K562 (cell line): Measurements from ENCODE around the gene WDR44. TPM values are rescaled to one million over a fixed set of nuclear protein-coding genes. Genes with fewer than 3 reads are reported as not detected.
A peak's percentile ranks its signal among the peaks of the same experiment; 100 is the strongest.

ENCODE experiments used
- ATAC-seq: fragments of 200-7000 bp; cut with Tn5 transposase; 3 replicates; pipeline ENCODE4 v1.9.1; 2020; ENCODE audit warnings: moderate library complexity
- Bru-seq: library from RNA; stranded (reverse); fragments of 400-500 nt; gene quantifications from one replicate; lab custom pipeline; 2021; lab: Mats Ljungman, UMichigan
- BruChase-seq, 2 experiments: library from RNA; stranded (reverse); fragments of 400-500 nt; gene quantifications; one replicate each; lab custom pipeline; 2021; lab: Mats Ljungman, UMichigan
- BruUV-seq: library from RNA; stranded (reverse); fragments of 400-500 nt; replicated peaks from 2 replicates; lab custom pipeline; 2021; lab: Mats Ljungman, UMichigan
- CTCF ChIA-PET: fragments of 300-600 bp; formaldehyde crosslinking; extraction: SDS; loops from one replicate; lab custom pipeline; 2021; ENCODE audit warnings: low intra/inter-chr PET ratio; lab: Yijun Ruan, JAX
- POLR2A ChIA-PET: fragments of 300-600, 350-650 bp; sonication (Branson Sonifier 250); formaldehyde crosslinking; extraction: SDS; loops from one replicate; lab custom pipeline; 2021; ENCODE audit warnings: antibody characterized with exemption, inconsistent platforms; lab: Yijun Ruan, JAX
- DNase-seq, 4 experiments: peaks; one replicate each; pipeline versions ENCODE4 v3.0.0 to v3.0.0-alpha.2; 2011 to 2018; ENCODE audit warnings: low spot score in 3 of 4, mixed read lengths in 3 of 4; ENCODE audit errors: extremely low read depth in 1 of 4
- FAIRE-seq: peaks from 2 replicates; lab custom pipeline; 2011; peaks lifted over from hg19 to GRCh38; lab: Jason Lieb, UNC
- H2AFZ ChIP-seq: 2 replicates; pipeline ENCODE4 v1.6.0; 2011; ENCODE audit warnings: low read depth, low read length, control low read depth, inconsistent platforms
- H3K27ac ChIP-seq: fragments of 200-600 bp; 3 replicates; pipeline ENCODE4 v1.8.0; 2011; ENCODE audit warnings: low read depth, mild to moderate bottlenecking, control low read depth, inconsistent platforms, low read length, moderate library complexity, mixed read lengths; ENCODE audit errors: extremely low read depth
- H3K27me3 ChIP-seq, 2 experiments: fragments of 300-600 bp in 1 of 2; 2 replicates in 1 of 2; 3 replicates in 1 of 2; pipeline versions ENCODE4 v1.6.0 to v1.8.0; 2011; ENCODE audit warnings: inconsistent platforms in 2 of 2, low read length in 2 of 2, mild to moderate bottlenecking in 1 of 2, mixed read lengths in 1 of 2, moderate library complexity in 1 of 2; ENCODE audit not compliant: control insufficient read depth in 2 of 2, insufficient read depth in 2 of 2
- H3K36me3 ChIP-seq: fragments of 300-600 bp; 3 replicates; pipeline ENCODE4 v1.8.0; 2011; ENCODE audit warnings: mild to moderate bottlenecking, low read length, inconsistent platforms; ENCODE audit not compliant: control insufficient read depth, insufficient read depth
- H3K4me1 ChIP-seq, 2 experiments: fragments of 200-600 bp in 1 of 2; replicated peaks in 1 of 2; 2 replicates in 1 of 2; 3 replicates in 1 of 2; pipeline versions ENCODE4 v1.5.1 to v1.8.0; 2011; ENCODE audit warnings: inconsistent platforms in 2 of 2, low read length in 2 of 2, mild to moderate bottlenecking in 1 of 2, mixed read lengths in 1 of 2, moderate library complexity in 1 of 2; ENCODE audit not compliant: control insufficient read depth in 2 of 2, insufficient read depth in 2 of 2
- H3K4me2 ChIP-seq: 2 replicates; pipeline ENCODE4 v1.6.1; 2011; ENCODE audit warnings: low read length, control low read depth, inconsistent platforms, mixed read lengths; ENCODE audit not compliant: insufficient read depth
- H3K4me3 ChIP-seq: fragments of 200-600 bp; sonication (generic), shearing (Covaris generic); 2 replicates; pipeline ENCODE4 v1.5.1; 2016; ENCODE audit warnings: control low read depth, inconsistent platforms
- H3K79me2 ChIP-seq: fragments of 200-600 bp; 3 replicates; pipeline ENCODE4 v1.8.0; 2011; ENCODE audit warnings: low read length, inconsistent platforms; ENCODE audit not compliant: control insufficient read depth, insufficient read depth
- H3K9ac ChIP-seq, 2 experiments: 2 replicates each; pipeline versions ENCODE4 v1.6.0 to v1.6.1; 2011; ENCODE audit warnings: low read depth in 2 of 2, low read length in 2 of 2, control low read depth in 1 of 2, inconsistent platforms in 1 of 2, mild to moderate bottlenecking in 1 of 2, mixed read lengths in 1 of 2; ENCODE audit not compliant: insufficient read depth in 1 of 2
- H3K9me1 ChIP-seq: one replicate; pipeline ENCODE4 v1.6.0; 2011; ENCODE audit warnings: inconsistent platforms, mild to moderate bottlenecking, low read length, moderate library complexity; ENCODE audit not compliant: control insufficient read depth, insufficient read depth
- H3K9me3 ChIP-seq: replicated peaks from 2 replicates; pipeline ENCODE4 v1.5.1; 2011; ENCODE audit warnings: low read depth, low read length, inconsistent platforms; ENCODE audit not compliant: control insufficient read depth, insufficient read depth
- H4K20me1 ChIP-seq: replicated peaks from 2 replicates; pipeline ENCODE4 v1.6.1; 2011; ENCODE audit warnings: low read length, inconsistent platforms, mixed read lengths; ENCODE audit not compliant: control insufficient read depth, insufficient read depth
- ADNP ChIP-seq: fragments of 200-800 bp; sonication (Bioruptor generic); IDR thresholded peaks from 2 replicates; pipeline ENCODE4 v1.6.1; 2016; ENCODE audit warnings: missing genetic modification characterization, missing compliant biosample characterization
- CBX3 ChIP-seq, 2 experiments: IDR thresholded peaks; 1 replicate in 1 of 2; 2 replicates in 1 of 2; pipeline ENCODE4 v1.6.1; 2012; ENCODE audit warnings: inconsistent platforms in 2 of 2, low read length in 2 of 2, borderline replicate concordance in 1 of 2, control low read depth in 1 of 2
- E2F6 ChIP-seq, 2 experiments: IDR thresholded peaks; 2 replicates each; pipeline ENCODE4 v1.6.1; 2011; ENCODE audit warnings: borderline replicate concordance in 1 of 2, control low read depth in 1 of 2, low read depth in 1 of 2, low read length in 1 of 2, mild to moderate bottlenecking in 1 of 2, mixed read lengths in 1 of 2, moderate library complexity in 1 of 2; ENCODE audit not compliant: insufficient read depth in 1 of 2, insufficient read length in 1 of 2, poor library complexity in 1 of 2, severe bottlenecking in 1 of 2; ENCODE audit errors: extremely low read depth in 1 of 2
- ELF1 ChIP-seq: fragments of 200-800 bp; sonication (Bioruptor generic); IDR thresholded peaks from 2 replicates; pipeline ENCODE4 v1.6.1; 2016; ENCODE audit warnings: missing genetic modification characterization, missing compliant biosample characterization
- HMGN3 ChIP-seq: IDR thresholded peaks from 2 replicates; pipeline ENCODE4 v1.6.1; 2011; ENCODE audit warnings: borderline replicate concordance, low read depth, mild to moderate bottlenecking, mixed read lengths, low read length; ENCODE audit not compliant: insufficient read length; ENCODE audit errors: extremely low read depth
- NFIC ChIP-seq: fragments of 450-650 bp; IDR thresholded peaks from 2 replicates; pipeline ENCODE4 v1.6.1; 2017; ENCODE audit warnings: mild to moderate bottlenecking, inconsistent platforms
- NKRF ChIP-seq: fragments of 450-650 bp; IDR thresholded peaks from 2 replicates; pipeline ENCODE4 v1.6.1; 2016; ENCODE audit warnings: borderline replicate concordance
- SIN3A ChIP-seq, 2 experiments: fragments of 150-350 bp in 1 of 2; IDR thresholded peaks; 2 replicates each; pipeline ENCODE4 v1.6.1; 2011 to 2016; ENCODE audit warnings: borderline replicate concordance in 2 of 2, low read depth in 2 of 2, low read length in 2 of 2, mild to moderate bottlenecking in 2 of 2, moderate library complexity in 2 of 2; ENCODE audit not compliant: control insufficient read depth in 1 of 2
- SMARCB1 ChIP-seq: IDR thresholded peaks from 2 replicates; pipeline ENCODE4 v1.6.1; 2011; ENCODE audit warnings: improper control_type of control experiment, low read depth; ENCODE audit not compliant: insufficient read length
- ZEB2 ChIP-seq: fragments of 450-650 bp; IDR thresholded peaks from 2 replicates; pipeline ENCODE4 v1.6.1; 2016
- ZFP30 ChIP-seq: fragments of 250-450 bp; sonication (Bioruptor Pico); IDR thresholded peaks from 2 replicates; pipeline ENCODE4 v1.8.0; 2022; ENCODE audit warnings: moderate library complexity, mild to moderate bottlenecking, inconsistent platforms, borderline replicate concordance
- WGBS: fragments of 100-300 bp; shearing (Covaris generic); methylation state at CpG from one replicate; pipeline ENCODE4 v1.1.6; 2016; ENCODE audit warnings: low coverage, mixed read lengths; ENCODE audit not compliant: insufficient coverage; ENCODE audit errors: missing lambda C conversion rate; 5-methylcytosine and 5-hydroxymethylcytosine counted together
- in situ Hi-C: fragments of 300-500 bp; cut with MboI; formaldehyde crosslinking; loops from 4 replicates; pipeline ENCODE4 v1.15.0; 2018; ENCODE audit warnings: inconsistent platforms, mixed read lengths
- intact Hi-C: fragments of 100-400 bp; cut with micrococcal nuclease; formaldehyde crosslinking; loops from 2 replicates; pipeline ENCODE4 v1.14.2; 2022
- long read RNA-seq, 3 experiments: library from polyadenylated mRNA in 2 of 3; library from RNA in 1 of 3; unstranded in 2 of 3; stranded (forward) in 1 of 3; transcript quantifications; one replicate each; pipeline ENCODE4 v2.0.0, GENCODE V29; 2019 to 2022
- polyA minus RNA-seq, 3 experiments: library from RNA; depleted of rRNA, polyadenylated mRNA; stranded (reverse); fragments of >200 nt; gene quantifications; 2 replicates each; pipeline ENCODE4 v1.2.3, GENCODE V29; 2011
- polyA plus RNA-seq, 8 experiments: library from polyadenylated mRNA; depleted of rRNA in 4 of 8; stranded (reverse) in 5 of 8; unstranded in 3 of 8; fragments of >200 nt; fragmentation: Nextera tagmentation in 2 of 8; fragmentation: Illumina TruSeq in 1 of 8; extraction: Ambion mirVana in 2 of 8; extraction: Trizol in 1 of 8; gene quantifications; 2 replicates each; pipeline versions ENCODE4 v1.2.1 to v1.2.3, GENCODE V29; 2011 to 2014; ENCODE audit warnings: inconsistent platforms in 1 of 8, missing spikeins in 1 of 8
- total RNA-seq, 7 experiments: library from RNA; depleted of rRNA in 6 of 7; stranded (reverse); fragments of >200 nt in 6 of 7; fragmentation: Illumina TruSeq in 2 of 7; extraction: Trizol in 2 of 7; gene quantifications; 2 replicates each; pipeline versions ENCODE4 v1.2.1 to v1.2.3, GENCODE V29; 2011 to 2021; ENCODE audit warnings: low replicate concordance in 1 of 7

WDR44 gene
- 14.4 and 48.8 TPM in 2 replicates for total RNA-seq (2011; cell fraction: chromatin; rRNA removed; ENCODE audit: low replicate concordance)
- total RNA-seq (2011; cell fraction: nucleolus; rRNA removed) = 8.8 and 11.2 TPM in 2 replicates
- total RNA-seq (2011; cell fraction: nucleoplasm; rRNA removed) = 12.4 and 16.3 TPM in 2 replicates
- total RNA-seq (2014; rRNA removed) (12.5 and 14.6 TPM in 2 replicates), total RNA-seq (2014; rRNA removed; fragmentation: Illumina TruSeq; extraction: Trizol) (16.6 and 20.9 TPM in 2 replicates), total RNA-seq (2015; rRNA removed; fragmentation: Illumina TruSeq; extraction: Trizol) (16.3 and 16.6 TPM in 2 replicates), total RNA-seq (2021) (14.5 and 15.5 TPM in 2 replicates), polyA plus RNA-seq (2011; rRNA removed) (14.9 and 18.5 TPM in 2 replicates), polyA plus RNA-seq (2014; fragmentation: Illumina TruSeq; extraction: Trizol) (17.3 and 20.0 TPM in 2 replicates), polyA plus RNA-seq (2014; fragmentation: Nextera tagmentation; extraction: Ambion mirVana) (1 to 10 TPM; 5.6 to 5.9 TPM), polyA plus RNA-seq (2014; rRNA removed) (12.0 and 12.8 TPM in 2 replicates), polyA minus RNA-seq (2011; rRNA and poly(A)+ RNA removed) (30.8 and 32.8 TPM in 2 replicates), Bru-seq, nascent RNA (percentile 74 among the genes with signal in this experiment), BruChase-seq, experiment 1, labeled RNA remaining after a 2-hour chase (percentile 83 among the genes with signal in this experiment), BruChase-seq, experiment 2, labeled RNA remaining after a 6-hour chase (percentile 82 among the genes with signal in this experiment)
- polyA plus RNA-seq (2011; cell fraction: cytosol; rRNA removed) = 5.3 and 5.9 TPM in 2 replicates
- 10.2 and 11.1 TPM in 2 replicates for polyA plus RNA-seq (2011; cell fraction: nucleus; rRNA removed)
- polyA plus RNA-seq (2012) = 8.7 and 10.0 TPM in 2 replicates
- 8.8 and 10.7 TPM in 2 replicates for polyA minus RNA-seq (2011; cell fraction: cytosol; rRNA and poly(A)+ RNA removed)
- polyA minus RNA-seq (2011; cell fraction: nucleus; rRNA and poly(A)+ RNA removed) = 14.5 and 22.1 TPM in 2 replicates
- long read RNA-seq, experiment 1, full-length matches to known transcripts = 42 of 83 reads
- long read RNA-seq, experiment 1, partial matches to known transcripts = 28 of 83 reads
- long read RNA-seq, experiment 1, other reads (novel, unspliced or antisense) = 13 of 83 reads
- long read RNA-seq, experiment 2, partial matches to known transcripts = 0 of 11 reads
- long read RNA-seq, experiment 2, other reads (novel, unspliced or antisense) = 11 of 11 reads
- long read RNA-seq, experiment 3, partial matches to known transcripts = 2 of 2 reads
- long read RNA-seq, experiment 3, other reads (novel, unspliced or antisense) = 0 of 2 reads

- H3K79me2 ChIP-seq = peaks cover 44% of the 10 kb centered on the region
- H3K9me3 ChIP-seq = no peaks in the 10 kb centered on the region
- TSS peak; percentile 97 for BruUV-seq
- ChIA-PET POLR2A (interaction anchor here (0.6 to 1.4 kb wide), 3 partner anchors 9 to 217 kb away, joined by 3 read pairs; no protein-coding TSS in a partner anchor), CTCF (no interaction called here)
- peaks cover 7 to 31% of the 10 kb centered on the region in 2 experiments; a peak in 4 of 5 replicates for H3K4me1 ChIP-seq
- DNase-seq (peak; percentile 92 to 97 (median 94)), FAIRE-seq (peak; percentile 98), ATAC-seq (peak; percentile 91)
- intact Hi-C loops (loop anchor here (2.0 to 10.0 kb wide), 2 partner anchors 17 to 379 kb away; partner anchors contain the start of gene IL13RA1), in situ Hi-C loops (no loop called here)
- H3K4me3 ChIP-seq = peak within 1 kb of the TSS; percentile 94
- peak within 1 kb of the TSS; percentile 94 to 96 for H3K9ac ChIP-seq
- H3K36me3 ChIP-seq = peaks cover 4% of the 10 kb centered on the region; the same call in 1 of the 3 replicates
- peak within 1 kb of the TSS; percentile 97 for H3K27ac ChIP-seq
- H3K27me3 ChIP-seq = no peaks in the 10 kb centered on the region
- WGBS = 1% methylated on average over 49 of the region's 60 CpGs
- H4K20me1 ChIP-seq = peaks cover 7% of the 10 kb centered on the region; the same call in 1 of the 2 replicates
- H2AFZ ChIP-seq = peak within 1 kb of the TSS; percentile 90
- H3K9me1 ChIP-seq = no peaks in the 10 kb centered on the region
- H3K4me2 ChIP-seq = peak within 1 kb of the TSS; percentile 86
- peak in 1 of 2 experiments; percentile 57; a peak in 1 of 4 replicates for TF ChIP-seq SIN3A (IDR thresholded peaks at IDR 0.05; ENCODE audit: borderline replicate concordance in 2 of 2, control insufficient read depth in 1 of 2, low read depth in 2 of 2, low read length in 2 of 2)
- TF ChIP-seq CBX3 (IDR thresholded peaks at IDR 0.05; ENCODE audit: borderline replicate concordance in 1 of 2, low read length in 2 of 2) = no peak
- TF ChIP-seq ZEB2 = no peak
- peak; percentile 79 for TF ChIP-seq ELF1 (tag)
- peak; percentile 89 for TF ChIP-seq NFIC
- peak; percentile 72 for TF ChIP-seq HMGN3
- no peak for TF ChIP-seq ZFP30 (CRISPR knock-in tag)
- TF ChIP-seq SMARCB1 = no peak
- peak; percentile 34 to 43 for TF ChIP-seq E2F6 (IDR thresholded peaks at IDR 0.05; ENCODE audit: borderline replicate concordance in 1 of 2, extremely low read depth in 1 of 2, insufficient read depth in 1 of 2, insufficient read length in 1 of 2, low read depth in 1 of 2, low read length in 1 of 2, poor library complexity in 1 of 2, severe bottlenecking in 1 of 2)
- no peak for TF ChIP-seq ADNP
- TF ChIP-seq NKRF = no peak
These were observed at the start of gene WDR44 for GRCh38 chrX:118345464-118346257. WDR44 (plus strand) TSS chrX:118346106; CDS start chrX:118346504, 398 bp downstream.
